ENCODE results near the gene CCDC38. TPM values are rescaled to one million over a fixed set of nuclear protein-coding genes. Genes with fewer than 3 reads are reported as not detected.
A peak's percentile ranks its signal among the peaks of the same experiment; 100 is the strongest.

Gene CCDC38
- total RNA-seq, 2 experiments from 2014 or later: 0.11 TPM; not detected in 1

DNA sequence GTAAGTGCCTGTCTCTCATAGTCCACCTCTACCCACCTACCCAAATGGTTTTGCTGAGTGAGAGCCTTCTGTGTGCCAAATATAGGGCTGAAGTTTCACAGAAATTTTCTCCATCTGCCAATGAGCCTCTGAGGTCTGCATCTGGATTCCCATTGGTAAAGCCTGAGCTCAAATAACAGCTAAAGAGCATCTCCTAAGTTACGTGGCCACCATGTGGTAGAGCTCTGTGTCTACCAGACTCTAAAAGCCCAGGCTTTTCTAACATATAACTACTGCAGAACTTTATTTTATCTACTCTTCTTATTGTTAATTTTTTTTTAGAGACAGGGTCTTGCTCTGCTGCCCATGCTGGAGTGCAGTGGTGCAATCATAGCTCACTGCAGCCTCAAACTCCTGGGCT, 16.7 kb upstream of the CCDC38 start:
- ATAC-seq (ENCODE audit: poor library complexity) (no peak), DNase-seq (peak in 1 of 14 experiments; percentile 17)
- Histone ChIP-seq H3K27ac (ENCODE audit: low read depth in 1 of 2, low read length in 2 of 2) (no peak overlapping the region), H3K4me3 (ENCODE audit: low read length) (no peak overlapping the region), H3K4me1 (ENCODE audit: insufficient read depth, low read length) (no peaks in the 10 kb centered on the region), H3K36me3 (ENCODE audit: insufficient read depth, low read length) (no peaks in the 10 kb centered on the region), H3K9me3 (ENCODE audit: control insufficient read depth in 1 of 2, insufficient read depth in 1 of 2, low read length in 2 of 2) (no peaks in the 10 kb centered on the region), H3K27me3 (ENCODE audit: control insufficient read depth in 1 of 2, insufficient read depth in 2 of 2, low read length in 2 of 2) (no peaks in the 10 kb centered on the region)
- H3K9me3 Mint-ChIP-seq: no peaks in the 10 kb centered on the region
- CTCF ChIA-PET: interaction anchor here (0.6 kb wide), 1 partner anchor 390 kb away, joined by 3 read pairs; no protein-coding TSS in a partner anchor
- H3K27ac Mint-ChIP-seq: no peak overlapping the region
- POLR2A ChIA-PET: interaction anchor here (1.8 kb wide), 1 partner anchor 15 kb away, joined by 6 read pairs; no protein-coding TSS in a partner anchor
- H3K36me3 Mint-ChIP-seq (ENCODE audit: low read depth): peaks cover 5% of the 10 kb centered on the region
- intact Hi-C loops (cut with DNase I, micrococcal nuclease): loop anchor here in 1 of 2 experiments (2.0 kb wide), 1 partner anchor 40 kb away; no protein-coding TSS in a partner anchor
- no peaks in the 10 kb centered on the region for H3K4me1 Mint-ChIP-seq (ENCODE audit: low read depth)
- TF ChIP-seq, protein P1, sequence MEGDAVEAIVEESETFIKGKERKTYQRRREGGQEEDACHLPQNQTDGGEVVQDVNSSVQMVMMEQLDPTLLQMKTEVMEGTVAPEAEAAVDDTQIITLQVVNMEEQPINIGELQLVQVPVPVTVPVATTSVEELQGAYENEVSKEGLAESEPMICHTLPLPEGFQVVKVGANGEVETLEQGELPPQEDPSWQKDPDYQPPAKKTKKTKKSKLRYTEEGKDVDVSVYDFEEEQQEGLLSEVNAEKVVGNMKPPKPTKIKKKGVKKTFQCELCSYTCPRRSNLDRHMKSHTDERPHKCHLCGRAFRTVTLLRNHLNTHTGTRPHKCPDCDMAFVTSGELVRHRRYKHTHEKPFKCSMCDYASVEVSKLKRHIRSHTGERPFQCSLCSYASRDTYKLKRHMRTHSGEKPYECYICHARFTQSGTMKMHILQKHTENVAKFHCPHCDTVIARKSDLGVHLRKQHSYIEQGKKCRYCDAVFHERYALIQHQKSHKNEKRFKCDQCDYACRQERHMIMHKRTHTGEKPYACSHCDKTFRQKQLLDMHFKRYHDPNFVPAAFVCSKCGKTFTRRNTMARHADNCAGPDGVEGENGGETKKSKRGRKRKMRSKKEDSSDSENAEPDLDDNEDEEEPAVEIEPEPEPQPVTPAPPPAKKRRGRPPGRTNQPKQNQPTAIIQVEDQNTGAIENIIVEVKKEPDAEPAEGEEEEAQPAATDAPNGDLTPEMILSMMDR (IDR thresholded peaks at IDR 0.05): no peak
- H3K4me3 Mint-ChIP-seq: no peak overlapping the region
- H3K27me3 Mint-ChIP-seq: no peaks in the 10 kb centered on the region

DNA sequence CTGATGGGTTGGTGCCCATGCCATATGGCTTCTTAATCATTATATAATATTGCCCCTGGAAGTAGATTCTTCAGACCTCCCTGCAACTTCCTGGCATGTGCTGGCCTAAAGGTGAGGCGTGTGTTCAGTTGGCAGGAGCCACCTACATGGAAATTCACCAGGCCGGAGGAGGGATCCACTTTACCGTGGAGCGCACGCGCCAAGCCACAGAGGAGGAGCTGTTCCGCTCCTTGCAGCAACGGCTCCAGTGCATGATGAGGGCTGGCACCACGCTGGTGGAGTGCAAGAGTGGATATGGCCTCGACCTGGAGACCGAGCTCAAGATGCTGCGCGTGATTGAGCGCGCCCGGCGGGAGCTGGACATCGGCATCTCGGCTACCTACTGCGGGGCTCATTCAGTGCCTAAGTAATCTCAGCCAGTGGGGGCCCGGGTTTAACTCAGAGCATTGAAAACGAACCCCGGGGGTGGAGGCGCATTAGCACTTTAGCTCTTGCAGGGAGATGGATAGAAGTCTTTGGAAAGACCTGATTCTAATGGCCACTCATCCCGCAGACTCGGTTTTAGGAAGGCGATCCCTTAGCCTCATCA, 14.2 kb upstream of the CCDC38 start:
- DNase-seq (no peak), ATAC-seq (ENCODE audit: poor library complexity) (no peak)
- Histone ChIP-seq H3K36me3 (ENCODE audit: insufficient read depth, low read length) (no peaks in the 10 kb centered on the region), H3K4me3 (ENCODE audit: low read length) (no peak overlapping the region), H3K9me3 (ENCODE audit: control insufficient read depth in 1 of 2, insufficient read depth in 1 of 2, low read length in 2 of 2) (no peaks in the 10 kb centered on the region), H3K4me1 (ENCODE audit: insufficient read depth, low read length) (no peaks in the 10 kb centered on the region), H3K27ac (ENCODE audit: low read depth in 1 of 2, low read length in 2 of 2) (no peak overlapping the region), H3K27me3 (ENCODE audit: control insufficient read depth in 1 of 2, insufficient read depth in 2 of 2, low read length in 2 of 2) (no peaks in the 10 kb centered on the region)
- Mint-ChIP-seq H3K9me3 (no peaks in the 10 kb centered on the region), H3K4me1 (ENCODE audit: low read depth) (no peaks in the 10 kb centered on the region), H3K27ac (no peak overlapping the region), H3K27me3 (no peaks in the 10 kb centered on the region), H3K36me3 (ENCODE audit: low read depth) (no peaks in the 10 kb centered on the region), H3K4me3 (no peak overlapping the region)
- TF ChIP-seq, protein P1 (IDR thresholded peaks at IDR 0.05): no peak
- ChIA-PET POLR2A (no interaction called here), CTCF (no interaction called here)
- intact Hi-C loops (cut with DNase I, micrococcal nuclease): no loop called here

DNA sequence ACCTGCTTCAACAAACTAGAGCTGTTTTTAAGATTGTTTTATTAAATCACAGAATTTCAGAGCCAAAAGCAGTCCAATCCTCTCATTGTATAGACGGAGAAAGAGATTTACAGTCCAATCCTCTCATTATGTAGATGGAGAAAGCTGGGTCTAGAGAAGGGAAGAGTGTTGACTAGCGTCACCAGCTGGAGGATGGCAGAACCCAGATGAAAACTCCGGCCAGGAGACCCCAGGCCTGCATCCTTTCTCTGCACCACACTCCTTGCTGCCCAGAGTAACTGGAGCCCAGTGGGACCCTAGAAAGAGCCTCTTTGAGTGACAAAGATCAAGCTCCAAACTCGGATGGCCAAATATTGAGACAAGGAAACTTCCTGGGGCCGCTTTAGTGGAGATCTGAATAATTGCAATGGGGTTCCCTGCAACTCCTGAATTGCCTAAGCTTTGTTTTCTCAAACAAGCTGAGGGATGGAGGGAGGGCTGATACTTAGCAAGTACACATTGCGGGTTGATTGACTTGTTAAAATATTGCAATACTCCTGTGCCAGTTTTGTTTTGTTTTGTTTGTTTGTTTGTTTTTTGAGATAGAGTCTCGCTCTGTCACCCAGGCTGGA, 13.2 kb upstream of the CCDC38 start:
- Mint-ChIP-seq H3K27me3 (no peaks in the 10 kb centered on the region), H3K4me3 (no peak overlapping the region), H3K36me3 (ENCODE audit: low read depth) (no peaks in the 10 kb centered on the region), H3K27ac (no peak overlapping the region), H3K4me1 (ENCODE audit: low read depth) (no peaks in the 10 kb centered on the region), H3K9me3 (no peaks in the 10 kb centered on the region)
- intact Hi-C loops (cut with DNase I, micrococcal nuclease): no loop called here
- no peak for DNase-seq
- no peak overlapping the region for H3K27ac ChIP-seq (ENCODE audit: low read depth in 1 of 2, low read length in 2 of 2)
- H3K27me3 ChIP-seq (ENCODE audit: control insufficient read depth in 1 of 2, insufficient read depth in 2 of 2, low read length in 2 of 2): no peaks in the 10 kb centered on the region
- no peaks in the 10 kb centered on the region for H3K9me3 ChIP-seq (ENCODE audit: control insufficient read depth in 1 of 2, insufficient read depth in 1 of 2, low read length in 2 of 2)
- H3K4me1 ChIP-seq (ENCODE audit: insufficient read depth, low read length): no peaks in the 10 kb centered on the region
- no peak overlapping the region for H3K4me3 ChIP-seq (ENCODE audit: low read length)
- no peaks in the 10 kb centered on the region for H3K36me3 ChIP-seq (ENCODE audit: insufficient read depth, low read length)
- no peak for ATAC-seq (ENCODE audit: poor library complexity)
- CTCF ChIA-PET: no interaction called here
- TF ChIP-seq, protein P1 (IDR thresholded peaks at IDR 0.05): no peak
- POLR2A ChIA-PET: interaction anchor here (2.1 kb wide), 1 partner anchor 13 kb away, joined by 8 read pairs; the partner anchor contains the start of genes AMDHD1 and CCDC38

Measured in CD4-positive, alpha-beta T cell (primary cell).